Epithelial cell of proximal tubule (primary cell): ENCODE results near the gene PSMD11. TPM values are rescaled to one million over a fixed set of nuclear protein-coding genes. Genes with fewer than 3 reads are reported as not detected.

Experiments used
- DNase-seq: peaks from one replicate; pipeline ENCODE4 v3.0.0-alpha.2; 2011; ENCODE audit warnings: low read depth
- H3K4me3 ChIP-seq: 2 replicates; pipeline ENCODE4 v1.5.1; 2011; ENCODE audit warnings: low read depth, mild to moderate bottlenecking, low read length
- total RNA-seq: library from RNA; depleted of rRNA; stranded (reverse); fragments of >200 nt; gene quantifications from 2 replicates; pipeline ENCODE4 v1.2.3, GENCODE V29; 2015
- TF ChIP-seq, protein P1 (sequence below): conservative IDR thresholded peaks from 2 replicates; pipeline ENCODE4 v1.5.1; 2012; ENCODE audit warnings: low read depth, mild to moderate bottlenecking, low read length

Gene PSMD11
- total RNA-seq, 1 donor from 2014 or later: 90.3 TPM

DNA sequence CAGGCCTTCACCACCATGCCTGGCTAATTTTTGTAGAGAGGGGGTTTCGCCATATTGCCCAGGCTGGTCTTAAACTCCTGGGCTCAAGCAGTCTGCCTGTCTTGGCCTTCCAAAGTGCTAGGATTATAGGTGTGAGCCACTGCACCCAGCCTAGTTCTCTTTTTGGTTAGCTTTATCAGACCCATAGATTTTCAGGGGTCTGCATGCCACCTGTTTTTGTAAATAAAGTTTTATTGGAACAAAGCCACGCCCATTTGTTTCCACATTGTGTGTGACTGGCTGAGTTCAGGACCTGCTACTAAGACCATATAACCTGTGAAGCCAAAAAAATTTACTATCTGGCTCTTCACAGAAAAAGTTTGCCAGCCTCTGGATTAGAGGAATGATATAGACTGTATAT lies 7.6 kb downstream of the PSMD11 start:
- TF ChIP-seq, protein P1, sequence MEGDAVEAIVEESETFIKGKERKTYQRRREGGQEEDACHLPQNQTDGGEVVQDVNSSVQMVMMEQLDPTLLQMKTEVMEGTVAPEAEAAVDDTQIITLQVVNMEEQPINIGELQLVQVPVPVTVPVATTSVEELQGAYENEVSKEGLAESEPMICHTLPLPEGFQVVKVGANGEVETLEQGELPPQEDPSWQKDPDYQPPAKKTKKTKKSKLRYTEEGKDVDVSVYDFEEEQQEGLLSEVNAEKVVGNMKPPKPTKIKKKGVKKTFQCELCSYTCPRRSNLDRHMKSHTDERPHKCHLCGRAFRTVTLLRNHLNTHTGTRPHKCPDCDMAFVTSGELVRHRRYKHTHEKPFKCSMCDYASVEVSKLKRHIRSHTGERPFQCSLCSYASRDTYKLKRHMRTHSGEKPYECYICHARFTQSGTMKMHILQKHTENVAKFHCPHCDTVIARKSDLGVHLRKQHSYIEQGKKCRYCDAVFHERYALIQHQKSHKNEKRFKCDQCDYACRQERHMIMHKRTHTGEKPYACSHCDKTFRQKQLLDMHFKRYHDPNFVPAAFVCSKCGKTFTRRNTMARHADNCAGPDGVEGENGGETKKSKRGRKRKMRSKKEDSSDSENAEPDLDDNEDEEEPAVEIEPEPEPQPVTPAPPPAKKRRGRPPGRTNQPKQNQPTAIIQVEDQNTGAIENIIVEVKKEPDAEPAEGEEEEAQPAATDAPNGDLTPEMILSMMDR: no peak
- no peak overlapping the region for H3K4me3 ChIP-seq
- no peak for DNase-seq

DNA sequence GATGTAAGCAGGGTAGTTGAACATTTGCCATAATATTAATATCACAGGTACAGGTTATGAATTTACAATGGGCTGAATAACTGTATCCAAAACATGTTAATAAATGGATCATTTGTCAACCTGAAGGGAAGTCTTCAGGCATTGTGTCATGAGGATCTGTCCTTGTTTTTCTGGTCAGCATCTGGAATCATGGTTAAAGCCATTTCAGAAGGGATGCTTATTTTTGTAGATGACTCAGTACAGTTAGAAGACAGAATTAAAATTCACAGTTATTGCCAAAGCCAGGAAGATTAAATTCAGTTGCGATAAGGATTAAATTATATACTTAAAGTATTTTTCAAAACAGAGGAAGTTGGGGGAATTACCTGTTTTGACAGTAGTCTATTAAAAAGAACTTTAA lies 8.0 kb downstream of the PSMD11 start:
- H3K4me3 ChIP-seq: no peak overlapping the region
- TF ChIP-seq, protein P1: no peak
- DNase-seq: no peak

DNA sequence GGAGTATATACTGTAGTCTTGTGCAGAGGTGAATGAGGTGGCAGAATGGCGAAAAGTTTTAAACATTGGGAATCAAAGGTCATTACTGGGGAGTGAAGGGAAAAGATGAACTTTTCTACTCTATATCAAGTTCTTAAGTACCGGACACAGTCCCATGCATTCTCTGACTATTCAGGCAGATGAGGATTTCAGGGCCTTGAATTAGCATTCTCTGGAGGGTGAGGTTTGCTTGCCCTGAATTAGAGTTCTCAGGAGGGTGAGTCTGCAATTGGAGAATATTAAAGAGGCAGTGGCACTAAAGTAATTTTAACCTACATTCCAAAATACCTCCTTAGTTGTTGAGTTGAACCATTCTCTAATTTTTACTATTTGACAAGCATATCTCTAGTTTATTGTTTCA lies 9.1 kb downstream of the PSMD11 start:
- no peak for DNase-seq
- TF ChIP-seq, protein P1: no peak
- no peak overlapping the region for H3K4me3 ChIP-seq

DNA sequence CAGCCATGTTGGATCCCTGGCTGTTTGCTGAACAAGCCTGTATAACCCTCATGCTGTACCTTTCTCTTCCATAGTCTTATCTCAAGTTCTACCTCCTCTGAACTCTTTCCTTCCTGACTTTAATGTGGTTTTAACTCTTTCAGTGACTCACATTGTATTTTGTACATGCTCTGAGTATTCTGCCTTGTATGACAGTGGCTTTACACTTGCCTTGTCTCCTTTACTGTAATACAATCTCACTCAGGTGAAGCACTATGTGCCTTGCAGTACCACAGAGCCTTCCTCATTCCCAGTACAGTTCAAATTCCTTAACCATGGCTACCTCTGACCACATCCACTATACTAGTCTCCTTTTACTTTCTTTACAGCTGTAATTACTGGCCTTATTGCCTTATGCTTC lies 14.1 kb downstream of the PSMD11 start:
- DNase-seq: no peak
- no peak overlapping the region for H3K4me3 ChIP-seq
- TF ChIP-seq, protein P1: no peak

DNA sequence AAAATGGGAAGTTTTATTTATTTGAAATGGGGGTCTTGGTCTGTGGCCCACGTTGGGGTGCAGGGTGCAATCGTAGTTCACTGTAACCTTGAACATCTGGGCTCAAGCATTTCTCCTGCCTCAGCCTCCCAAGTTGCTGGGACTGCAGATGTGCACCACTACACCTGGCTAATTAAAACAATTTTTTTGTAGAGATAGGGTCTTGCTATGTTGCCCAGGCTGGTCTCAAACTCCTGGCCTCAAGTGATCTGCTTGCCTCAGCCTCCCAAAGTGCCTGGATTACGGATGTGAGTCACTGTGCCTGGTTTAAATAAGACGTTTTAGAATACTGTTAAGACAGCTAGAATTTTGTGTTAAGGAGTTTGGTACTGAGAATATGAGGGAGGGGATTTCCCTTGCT lies 15.7 kb downstream of the PSMD11 start:
- H3K4me3 ChIP-seq: no peak overlapping the region
- DNase-seq: no peak
- TF ChIP-seq, protein P1: no peak

DNA sequence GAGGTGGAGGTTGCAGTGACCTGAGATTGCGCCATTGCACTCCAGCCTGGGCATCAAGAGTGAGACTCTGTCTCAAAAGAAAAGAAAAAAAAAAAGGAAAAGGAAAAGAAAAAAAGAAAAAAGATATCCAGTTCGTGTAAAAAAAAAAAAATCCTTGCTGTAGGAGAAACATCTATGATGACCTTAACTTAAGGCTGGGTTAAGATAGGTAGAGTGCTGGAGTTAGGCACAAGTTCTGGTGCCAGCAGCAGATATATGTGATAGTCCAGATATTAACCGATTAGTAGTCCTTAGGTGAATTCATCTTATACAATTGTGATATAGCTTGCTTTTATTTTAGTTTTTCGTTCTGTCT lies 17.2 kb downstream of the PSMD11 start:
- TF ChIP-seq, protein P1: no peak
- no peak overlapping the region for H3K4me3 ChIP-seq
- no peak for DNase-seq

DNA sequence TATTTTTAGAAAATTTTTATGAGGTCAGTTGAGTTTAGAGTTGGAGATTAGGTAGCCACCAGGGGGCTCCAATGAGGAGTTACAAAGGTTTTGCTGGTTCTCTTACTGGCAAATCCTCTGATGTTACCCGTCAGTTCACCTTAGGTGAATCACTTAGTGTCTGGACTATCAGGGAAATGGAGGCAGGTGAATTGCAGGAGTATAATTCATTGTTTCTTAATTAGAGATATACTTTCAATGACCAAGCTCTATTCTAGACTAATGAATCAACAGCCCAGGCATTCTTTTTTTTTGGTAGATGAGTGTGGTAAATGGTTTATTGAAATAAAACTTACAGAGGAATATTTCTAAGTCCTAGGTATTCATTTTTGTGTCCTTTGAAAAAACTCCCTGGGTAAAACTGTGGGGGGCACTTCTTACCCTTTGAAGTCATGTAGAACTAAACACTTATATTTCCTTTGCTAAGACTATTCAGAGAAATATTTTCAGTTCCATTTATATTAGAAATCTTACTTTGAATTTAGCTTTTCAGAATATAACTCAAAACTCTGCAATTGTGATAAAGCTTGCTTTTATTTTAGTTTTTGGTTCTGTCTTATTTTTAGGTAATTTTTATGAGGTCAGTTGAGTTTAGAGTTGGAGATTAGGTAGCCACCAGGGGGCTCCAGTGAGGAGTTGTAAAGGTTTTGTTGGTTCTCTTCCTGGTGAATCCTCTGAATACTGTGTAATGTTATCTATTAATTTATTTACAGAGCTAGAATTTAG lies 17.7 kb downstream of the PSMD11 start:
- DNase-seq: no peak
- no peak overlapping the region for H3K4me3 ChIP-seq
- TF ChIP-seq, protein P1: peak; percentile 73
